ENCODE measurements around the gene AQP6.

DNA sequence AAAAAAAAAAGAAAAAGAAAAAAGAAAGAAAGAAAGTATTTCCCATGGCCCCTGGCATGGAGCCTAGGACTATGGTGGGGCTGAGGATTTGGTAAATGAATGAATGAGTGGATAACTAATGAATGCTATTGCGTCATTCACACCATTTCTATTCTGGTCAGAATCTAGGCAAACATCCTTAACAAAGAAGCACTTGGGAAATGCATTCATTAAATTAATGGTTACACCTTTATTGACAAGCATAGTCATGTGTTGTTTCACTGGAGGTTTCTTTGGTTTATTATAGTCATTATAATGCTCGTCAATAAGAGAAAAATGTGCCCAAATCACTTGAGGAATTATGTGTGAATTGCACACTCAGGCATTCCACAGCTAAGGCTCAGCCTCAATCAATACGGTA lies 35.8 kb upstream of the AQP6 start:
- TF ChIP-seq, protein P1, sequence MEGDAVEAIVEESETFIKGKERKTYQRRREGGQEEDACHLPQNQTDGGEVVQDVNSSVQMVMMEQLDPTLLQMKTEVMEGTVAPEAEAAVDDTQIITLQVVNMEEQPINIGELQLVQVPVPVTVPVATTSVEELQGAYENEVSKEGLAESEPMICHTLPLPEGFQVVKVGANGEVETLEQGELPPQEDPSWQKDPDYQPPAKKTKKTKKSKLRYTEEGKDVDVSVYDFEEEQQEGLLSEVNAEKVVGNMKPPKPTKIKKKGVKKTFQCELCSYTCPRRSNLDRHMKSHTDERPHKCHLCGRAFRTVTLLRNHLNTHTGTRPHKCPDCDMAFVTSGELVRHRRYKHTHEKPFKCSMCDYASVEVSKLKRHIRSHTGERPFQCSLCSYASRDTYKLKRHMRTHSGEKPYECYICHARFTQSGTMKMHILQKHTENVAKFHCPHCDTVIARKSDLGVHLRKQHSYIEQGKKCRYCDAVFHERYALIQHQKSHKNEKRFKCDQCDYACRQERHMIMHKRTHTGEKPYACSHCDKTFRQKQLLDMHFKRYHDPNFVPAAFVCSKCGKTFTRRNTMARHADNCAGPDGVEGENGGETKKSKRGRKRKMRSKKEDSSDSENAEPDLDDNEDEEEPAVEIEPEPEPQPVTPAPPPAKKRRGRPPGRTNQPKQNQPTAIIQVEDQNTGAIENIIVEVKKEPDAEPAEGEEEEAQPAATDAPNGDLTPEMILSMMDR (IDR thresholded peaks at IDR 0.05; ENCODE audit: low read length), result no peak
- TF ChIP-seq EZH2 (IDR thresholded peaks at IDR 0.05; ENCODE audit: borderline replicate concordance, low read length), result no peak

Measured in OCI-LY1 (cell line).